ENCODE data around the gene FHIT.

Gene FHIT

DNA sequence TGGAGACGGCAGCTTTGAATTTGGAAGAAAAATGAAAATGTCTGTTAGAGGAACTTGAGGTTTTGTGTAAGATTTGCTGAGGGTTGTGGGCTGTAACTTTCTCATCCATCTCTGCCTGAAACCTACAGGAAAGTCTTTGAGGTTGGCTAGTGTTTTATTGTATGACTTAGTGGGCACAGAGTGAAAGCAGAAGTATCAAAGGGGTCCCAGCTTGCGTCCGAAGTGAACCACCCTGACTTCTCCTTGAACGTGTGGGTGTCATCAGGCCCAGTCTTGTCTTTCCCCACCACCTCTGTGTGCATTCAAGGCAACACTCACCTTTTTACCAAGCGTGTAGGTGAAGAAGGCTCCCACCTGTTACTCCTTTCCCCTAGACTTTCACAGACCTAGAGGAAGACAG lies 1519.3 kb downstream of the FHIT start:
- H3K27me3 ChIP-seq (ENCODE audit: control insufficient read depth, low read length): no peaks in the 10 kb centered on the region
- no peaks in the 10 kb centered on the region for H3K9me2 ChIP-seq (replicated peaks; ENCODE audit: control insufficient read depth, low read length)
- no peaks in the 10 kb centered on the region for H3K4me1 ChIP-seq (ENCODE audit: control insufficient read depth, low read length)
- H3K4me2 ChIP-seq (ENCODE audit: low read length): no peak overlapping the region
- H3K27ac ChIP-seq (ENCODE audit: low read depth, low read length): no peak overlapping the region
- H3K9me3 ChIP-seq (ENCODE audit: control insufficient read depth, insufficient read depth, low read length): no peaks in the 10 kb centered on the region
- H3K36me3 ChIP-seq (ENCODE audit: control insufficient read depth, low read length): no peaks in the 10 kb centered on the region
- H3F3A ChIP-seq (ENCODE audit: control insufficient read depth, insufficient read depth): no peaks in the 10 kb centered on the region
- H3K4me3 ChIP-seq (ENCODE audit: low read length): no peak overlapping the region
- H4K20me1 ChIP-seq (ENCODE audit: control insufficient read depth, insufficient read depth, low read depth, low read length): no peaks in the 10 kb centered on the region
- no peak for TF ChIP-seq EZH2phosphoT487 (IDR thresholded peaks at IDR 0.05; ENCODE audit: borderline replicate concordance, low read length)
- TF ChIP-seq, protein P1, sequence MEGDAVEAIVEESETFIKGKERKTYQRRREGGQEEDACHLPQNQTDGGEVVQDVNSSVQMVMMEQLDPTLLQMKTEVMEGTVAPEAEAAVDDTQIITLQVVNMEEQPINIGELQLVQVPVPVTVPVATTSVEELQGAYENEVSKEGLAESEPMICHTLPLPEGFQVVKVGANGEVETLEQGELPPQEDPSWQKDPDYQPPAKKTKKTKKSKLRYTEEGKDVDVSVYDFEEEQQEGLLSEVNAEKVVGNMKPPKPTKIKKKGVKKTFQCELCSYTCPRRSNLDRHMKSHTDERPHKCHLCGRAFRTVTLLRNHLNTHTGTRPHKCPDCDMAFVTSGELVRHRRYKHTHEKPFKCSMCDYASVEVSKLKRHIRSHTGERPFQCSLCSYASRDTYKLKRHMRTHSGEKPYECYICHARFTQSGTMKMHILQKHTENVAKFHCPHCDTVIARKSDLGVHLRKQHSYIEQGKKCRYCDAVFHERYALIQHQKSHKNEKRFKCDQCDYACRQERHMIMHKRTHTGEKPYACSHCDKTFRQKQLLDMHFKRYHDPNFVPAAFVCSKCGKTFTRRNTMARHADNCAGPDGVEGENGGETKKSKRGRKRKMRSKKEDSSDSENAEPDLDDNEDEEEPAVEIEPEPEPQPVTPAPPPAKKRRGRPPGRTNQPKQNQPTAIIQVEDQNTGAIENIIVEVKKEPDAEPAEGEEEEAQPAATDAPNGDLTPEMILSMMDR (IDR thresholded peaks at IDR 0.05; ENCODE audit: low read depth, low read length, poor library complexity, severe bottlenecking): no peak
- H3K79me2 ChIP-seq (ENCODE audit: control insufficient read depth, low read length): no peaks in the 10 kb centered on the region

DNA sequence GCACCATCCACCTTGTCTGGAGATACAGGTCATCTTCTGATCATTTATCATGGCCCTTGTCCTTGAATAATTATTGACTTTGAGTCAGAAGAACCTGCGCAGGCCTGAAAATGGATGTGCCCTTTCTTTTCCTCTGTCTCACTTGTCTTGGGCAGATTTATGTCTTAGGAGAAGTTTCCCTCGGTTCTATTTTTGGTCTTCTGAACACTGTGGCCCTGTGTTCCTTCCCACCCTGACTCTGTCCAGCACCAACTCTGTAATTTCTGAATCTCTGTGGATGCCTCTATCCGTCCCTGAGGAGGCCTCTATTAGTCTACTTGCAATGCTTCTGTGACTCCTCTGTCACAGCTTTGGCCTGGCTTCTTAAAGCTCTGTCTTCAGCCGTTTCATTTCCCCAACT lies 1520.7 kb downstream of the FHIT start:
- H3K36me3 ChIP-seq (ENCODE audit: control insufficient read depth, low read length): no peaks in the 10 kb centered on the region
- no peaks in the 10 kb centered on the region for H3K9me2 ChIP-seq (replicated peaks; ENCODE audit: control insufficient read depth, low read length)
- H3K4me1 ChIP-seq (ENCODE audit: control insufficient read depth, low read length): no peaks in the 10 kb centered on the region
- H3K9me3 ChIP-seq (ENCODE audit: control insufficient read depth, insufficient read depth, low read length): no peaks in the 10 kb centered on the region
- H3K27me3 ChIP-seq (ENCODE audit: control insufficient read depth, low read length): no peaks in the 10 kb centered on the region
- TF ChIP-seq, protein P1 (IDR thresholded peaks at IDR 0.05; ENCODE audit: low read depth, low read length, poor library complexity, severe bottlenecking): no peak
- no peak for TF ChIP-seq EZH2phosphoT487 (IDR thresholded peaks at IDR 0.05; ENCODE audit: borderline replicate concordance, low read length)
- H3F3A ChIP-seq (ENCODE audit: control insufficient read depth, insufficient read depth): no peaks in the 10 kb centered on the region
- no peak overlapping the region for H3K4me3 ChIP-seq (ENCODE audit: low read length)
- H3K27ac ChIP-seq (ENCODE audit: low read depth, low read length): no peak overlapping the region
- no peaks in the 10 kb centered on the region for H4K20me1 ChIP-seq (ENCODE audit: control insufficient read depth, insufficient read depth, low read depth, low read length)
- H3K4me2 ChIP-seq (ENCODE audit: low read length): no peak overlapping the region
- H3K79me2 ChIP-seq (ENCODE audit: control insufficient read depth, low read length): no peaks in the 10 kb centered on the region

DNA sequence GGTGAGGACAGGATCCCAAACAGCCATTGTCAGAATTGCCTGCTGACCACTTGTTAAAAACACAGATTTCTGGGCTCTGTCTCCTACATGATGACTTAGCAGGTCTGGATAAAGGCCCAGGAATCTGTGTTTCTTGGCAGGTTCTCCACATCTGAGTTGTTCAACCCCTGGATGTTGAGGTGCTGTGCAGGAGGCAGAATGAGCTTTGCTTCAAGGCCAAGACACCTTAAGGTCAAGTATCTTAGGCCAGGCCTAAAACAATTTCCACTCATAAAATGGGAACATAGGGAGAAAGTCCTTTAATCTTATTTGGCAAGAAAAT lies 1522.7 kb downstream of the FHIT start:
- TF ChIP-seq EZH2phosphoT487 (IDR thresholded peaks at IDR 0.05; ENCODE audit: borderline replicate concordance, low read length): no peak
- TF ChIP-seq, protein P1 (IDR thresholded peaks at IDR 0.05; ENCODE audit: low read depth, low read length, poor library complexity, severe bottlenecking): no peak
- Histone ChIP-seq H3F3A (ENCODE audit: control insufficient read depth, insufficient read depth) (no peaks in the 10 kb centered on the region), H4K20me1 (ENCODE audit: control insufficient read depth, insufficient read depth, low read depth, low read length) (no peaks in the 10 kb centered on the region), H3K36me3 (ENCODE audit: control insufficient read depth, low read length) (no peaks in the 10 kb centered on the region), H3K27ac (ENCODE audit: low read depth, low read length) (no peak overlapping the region), H3K4me2 (ENCODE audit: low read length) (no peak overlapping the region), H3K4me1 (ENCODE audit: control insufficient read depth, low read length) (no peaks in the 10 kb centered on the region), H3K79me2 (ENCODE audit: control insufficient read depth, low read length) (no peaks in the 10 kb centered on the region), H3K4me3 (ENCODE audit: low read length) (no peak overlapping the region), H3K27me3 (ENCODE audit: control insufficient read depth, low read length) (no peaks in the 10 kb centered on the region), H3K9me2 (replicated peaks; ENCODE audit: control insufficient read depth, low read length) (no peaks in the 10 kb centered on the region), H3K9me3 (ENCODE audit: control insufficient read depth, insufficient read depth, low read length) (no peaks in the 10 kb centered on the region)
